Subcutaneous adipose tissue (tissue), 4 donors: Measurements from ENCODE around the gene DPP10. TPM values are rescaled to one million over a fixed set of nuclear protein-coding genes. Genes with fewer than 3 reads are reported as not detected.

Experiments used
- total RNA-seq, 4 donors: library from RNA; depleted of rRNA; stranded (reverse); fragments of >200 nt; gene quantifications; one replicate each; pipeline ENCODE4 v1.1.0, GENCODE V29; 2016
- TF ChIP-seq, protein P1 (sequence below): fragments of 450-650 bp; IDR thresholded peaks from one replicate; pipeline ENCODE4 v1.5.1; 2016; ENCODE audit warnings: low read depth, mild to moderate bottlenecking, control low read depth, antibody characterized with exemption, moderate library complexity

DPP10 gene
- total RNA-seq, 4 donors from 2014 or later = 0.94 TPM; not detected in 3

GRCh38 chr2:114507744-114508143, 65.3 kb downstream of the DPP10 start:
- TF ChIP-seq, protein P1, sequence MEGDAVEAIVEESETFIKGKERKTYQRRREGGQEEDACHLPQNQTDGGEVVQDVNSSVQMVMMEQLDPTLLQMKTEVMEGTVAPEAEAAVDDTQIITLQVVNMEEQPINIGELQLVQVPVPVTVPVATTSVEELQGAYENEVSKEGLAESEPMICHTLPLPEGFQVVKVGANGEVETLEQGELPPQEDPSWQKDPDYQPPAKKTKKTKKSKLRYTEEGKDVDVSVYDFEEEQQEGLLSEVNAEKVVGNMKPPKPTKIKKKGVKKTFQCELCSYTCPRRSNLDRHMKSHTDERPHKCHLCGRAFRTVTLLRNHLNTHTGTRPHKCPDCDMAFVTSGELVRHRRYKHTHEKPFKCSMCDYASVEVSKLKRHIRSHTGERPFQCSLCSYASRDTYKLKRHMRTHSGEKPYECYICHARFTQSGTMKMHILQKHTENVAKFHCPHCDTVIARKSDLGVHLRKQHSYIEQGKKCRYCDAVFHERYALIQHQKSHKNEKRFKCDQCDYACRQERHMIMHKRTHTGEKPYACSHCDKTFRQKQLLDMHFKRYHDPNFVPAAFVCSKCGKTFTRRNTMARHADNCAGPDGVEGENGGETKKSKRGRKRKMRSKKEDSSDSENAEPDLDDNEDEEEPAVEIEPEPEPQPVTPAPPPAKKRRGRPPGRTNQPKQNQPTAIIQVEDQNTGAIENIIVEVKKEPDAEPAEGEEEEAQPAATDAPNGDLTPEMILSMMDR = no peak

GRCh38 chr2:114515882-114516281, 73.4 kb downstream of the DPP10 start:
- TF ChIP-seq, protein P1 = no peak

DNA sequence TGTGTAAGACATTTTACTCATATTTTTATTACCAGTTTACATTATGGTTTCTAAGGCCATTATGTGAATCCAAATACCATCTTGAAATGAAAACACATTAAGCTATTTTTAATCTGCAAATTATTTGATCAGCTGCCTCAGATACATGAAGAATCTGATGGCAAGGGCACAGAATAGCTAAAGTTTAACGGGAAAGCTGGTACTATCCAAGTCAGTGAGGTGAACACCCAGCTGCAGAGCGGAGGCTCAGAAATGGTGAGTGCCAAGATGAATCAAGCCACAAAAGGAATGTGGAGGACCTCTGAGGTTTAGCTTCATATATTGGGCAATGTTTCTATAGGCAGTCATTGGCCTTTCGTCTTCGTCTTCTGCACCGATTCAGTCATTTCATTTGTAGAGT, 75.1 kb downstream of the DPP10 start:
- TF ChIP-seq, protein P1 = no peak

DNA sequence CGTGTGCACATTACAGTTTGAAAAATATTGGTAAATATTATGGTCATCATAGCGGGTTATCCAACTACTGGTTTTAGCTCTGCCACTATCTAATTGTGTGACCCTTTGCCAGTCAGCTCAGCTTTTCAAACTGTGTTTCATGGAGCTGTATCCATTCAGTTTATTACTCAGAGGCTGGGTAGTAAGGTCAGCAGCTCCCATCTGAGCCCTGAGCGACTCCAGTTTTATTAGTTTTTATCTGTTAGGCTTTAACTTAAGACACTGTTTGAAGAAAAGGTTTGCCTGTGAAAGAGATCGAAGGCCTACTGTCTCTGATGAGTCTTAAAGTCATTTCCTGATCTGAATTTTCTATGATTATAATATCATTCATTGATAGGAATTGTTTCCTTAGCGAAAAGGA, 76.3 kb downstream of the DPP10 start:
- TF ChIP-seq, protein P1 = no peak

DNA sequence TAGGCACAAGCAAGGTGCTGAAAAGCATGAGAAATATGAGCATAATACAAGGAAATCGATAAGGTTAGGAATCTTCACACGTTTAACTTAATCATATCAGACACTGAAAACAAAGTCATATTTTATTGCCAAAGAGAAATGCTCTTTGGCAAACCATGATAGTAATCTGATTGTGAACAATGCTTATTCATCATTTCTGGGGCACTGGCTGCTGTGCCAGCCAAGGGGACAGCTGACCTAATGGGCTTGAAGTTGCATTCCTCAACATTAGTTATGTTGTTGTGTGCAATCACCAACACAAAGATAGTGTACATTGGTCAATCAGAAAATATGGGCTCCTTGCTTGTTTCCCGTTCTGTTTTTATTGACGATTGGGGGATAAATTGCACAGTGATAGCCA, 83.5 kb downstream of the DPP10 start:
- TF ChIP-seq, protein P1 = no peak

- TF ChIP-seq, protein P1 = no peak
Observed at GRCh38 chr2:114526841-114527240, 84.4 kb downstream of the DPP10 start.

GRCh38 chr2:114527330-114527983, 85.0 kb downstream of the DPP10 start:
- TF ChIP-seq, protein P1 = no peak
